ENCODE data around the gene ZNF496. TPM values are rescaled to one million over a fixed set of nuclear protein-coding genes. Genes with fewer than 3 reads are reported as not detected.

The ZNF496 gene
- total and polyA plus RNA-seq, 2 of the 13 experiments (the other 11 are each of a cell fraction or from before 2014, with no cell fraction given), result 14.8 to 18.6 TPM

DNA sequence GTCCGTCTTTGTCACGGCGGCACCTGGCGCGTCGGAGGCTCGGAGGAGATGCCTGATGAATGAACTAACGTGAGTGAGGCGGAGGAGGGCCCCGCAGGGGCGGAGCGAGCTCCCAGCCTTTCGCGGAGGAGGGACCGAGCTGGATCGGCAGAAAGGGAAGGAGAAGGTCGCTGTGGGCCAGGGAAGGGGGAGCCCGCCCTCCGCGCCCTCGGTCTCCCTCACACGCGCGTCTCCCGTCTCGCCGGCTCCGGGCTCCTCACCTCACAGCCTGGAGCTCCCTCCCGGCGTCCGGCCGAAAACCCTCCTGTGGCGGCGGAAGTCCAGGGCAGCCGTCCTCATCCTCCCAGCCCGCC lies 519 bp downstream of the ZNF496 start (continued):
- TF ChIP-seq, protein P1, sequence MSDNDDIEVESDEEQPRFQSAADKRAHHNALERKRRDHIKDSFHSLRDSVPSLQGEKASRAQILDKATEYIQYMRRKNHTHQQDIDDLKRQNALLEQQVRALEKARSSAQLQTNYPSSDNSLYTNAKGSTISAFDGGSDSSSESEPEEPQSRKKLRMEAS (IDR thresholded peaks at IDR 0.05), result peak; percentile 12; the same call in 1 of the 2 replicates
- TF ChIP-seq ZNF567 (CRISPR knock-in tag; IDR thresholded peaks at IDR 0.05; ENCODE audit: borderline replicate concordance) (no peak), TARDBP (CRISPR knock-in tag; IDR thresholded peaks at IDR 0.05) (no peak), KLF16 (CRISPR knock-in tag; IDR thresholded peaks at IDR 0.05) (0 out of 4 replicates have a peak, but pooled peaks of 1 of the 2 experiments have one; percentile 32), ZNF331 (CRISPR knock-in tag; IDR thresholded peaks at IDR 0.05) (no peak), ZNF747 (CRISPR knock-in tag; IDR thresholded peaks at IDR 0.05; ENCODE audit: borderline replicate concordance) (no peak; the same call in 1 of the 2 replicates), ZNF598 (CRISPR knock-in tag; IDR thresholded peaks at IDR 0.05; ENCODE audit: borderline replicate concordance) (no peak), ZNF160 (CRISPR knock-in tag; IDR thresholded peaks at IDR 0.05) (no peak), TAF1 (CRISPR knock-in tag; IDR thresholded peaks at IDR 0.05) (peak; percentile 37), RARG (CRISPR knock-in tag; IDR thresholded peaks at IDR 0.05; ENCODE audit: low read depth) (no peak), SOX5 (CRISPR knock-in tag; IDR thresholded peaks at IDR 0.05; ENCODE audit: borderline replicate concordance) (peak; percentile 10; the same call in 1 of the 2 replicates), MLLT10 (CRISPR knock-in tag; IDR thresholded peaks at IDR 0.05) (no peak), THAP11 (CRISPR knock-in tag; IDR thresholded peaks at IDR 0.05) (no peak), ZNF768 (CRISPR knock-in tag; IDR thresholded peaks at IDR 0.05) (no peak), POLR2G (IDR thresholded peaks at IDR 0.05; ENCODE audit: low read depth, low read length) (peak; percentile 71), ZKSCAN8 (CRISPR knock-in tag; IDR thresholded peaks at IDR 0.05; ENCODE audit: borderline replicate concordance) (no peak), PCBP1 (IDR thresholded peaks at IDR 0.05; ENCODE audit: borderline replicate concordance, low read depth, low read length) (no peak), HOXA3 (CRISPR knock-in tag; IDR thresholded peaks at IDR 0.05) (no peak)
- TF ChIP-seq, protein P2, sequence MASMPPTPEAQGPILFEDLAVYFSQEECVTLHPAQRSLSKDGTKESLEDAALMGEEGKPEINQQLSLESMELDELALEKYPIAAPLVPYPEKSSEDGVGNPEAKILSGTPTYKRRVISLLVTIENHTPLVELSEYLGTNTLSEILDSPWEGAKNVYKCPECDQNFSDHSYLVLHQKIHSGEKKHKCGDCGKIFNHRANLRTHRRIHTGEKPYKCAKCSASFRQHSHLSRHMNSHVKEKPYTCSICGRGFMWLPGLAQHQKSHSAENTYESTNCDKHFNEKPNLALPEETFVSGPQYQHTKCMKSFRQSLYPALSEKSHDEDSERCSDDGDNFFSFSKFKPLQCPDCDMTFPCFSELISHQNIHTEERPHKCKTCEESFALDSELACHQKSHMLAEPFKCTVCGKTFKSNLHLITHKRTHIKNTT (CRISPR knock-in tag; IDR thresholded peaks at IDR 0.05), result no peak
- TF ChIP-seq, protein P3, sequence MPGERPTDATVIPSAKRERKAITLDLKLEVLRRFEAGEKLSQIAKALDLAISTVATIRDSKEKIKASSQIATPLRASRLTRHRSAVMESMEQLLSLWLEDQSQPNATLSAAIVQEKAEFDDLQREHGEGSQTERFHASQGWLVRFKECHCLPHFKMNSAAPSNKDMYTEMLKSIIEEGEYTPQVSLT (CRISPR knock-in tag; IDR thresholded peaks at IDR 0.05; ENCODE audit: borderline replicate concordance, low read depth), result no peak
- TF ChIP-seq, protein P4, sequence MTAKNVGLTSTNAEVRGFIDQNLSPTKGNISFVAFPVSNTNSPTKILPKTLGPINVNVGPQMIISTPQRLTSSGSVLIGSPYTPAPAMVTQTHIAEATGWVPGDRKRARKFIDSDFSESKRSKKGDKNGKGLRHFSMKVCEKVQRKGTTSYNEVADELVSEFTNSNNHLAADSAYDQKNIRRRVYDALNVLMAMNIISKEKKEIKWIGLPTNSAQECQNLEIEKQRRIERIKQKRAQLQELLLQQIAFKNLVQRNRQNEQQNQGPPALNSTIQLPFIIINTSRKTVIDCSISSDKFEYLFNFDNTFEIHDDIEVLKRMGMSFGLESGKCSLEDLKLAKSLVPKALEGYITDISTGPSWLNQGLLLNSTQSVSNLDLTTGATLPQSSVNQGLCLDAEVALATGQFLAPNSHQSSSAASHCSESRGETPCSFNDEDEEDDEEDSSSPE (CRISPR knock-in tag; IDR thresholded peaks at IDR 0.05), result peak; percentile 22; the same call in 1 of the 2 replicates
- TF ChIP-seq, protein P5, sequence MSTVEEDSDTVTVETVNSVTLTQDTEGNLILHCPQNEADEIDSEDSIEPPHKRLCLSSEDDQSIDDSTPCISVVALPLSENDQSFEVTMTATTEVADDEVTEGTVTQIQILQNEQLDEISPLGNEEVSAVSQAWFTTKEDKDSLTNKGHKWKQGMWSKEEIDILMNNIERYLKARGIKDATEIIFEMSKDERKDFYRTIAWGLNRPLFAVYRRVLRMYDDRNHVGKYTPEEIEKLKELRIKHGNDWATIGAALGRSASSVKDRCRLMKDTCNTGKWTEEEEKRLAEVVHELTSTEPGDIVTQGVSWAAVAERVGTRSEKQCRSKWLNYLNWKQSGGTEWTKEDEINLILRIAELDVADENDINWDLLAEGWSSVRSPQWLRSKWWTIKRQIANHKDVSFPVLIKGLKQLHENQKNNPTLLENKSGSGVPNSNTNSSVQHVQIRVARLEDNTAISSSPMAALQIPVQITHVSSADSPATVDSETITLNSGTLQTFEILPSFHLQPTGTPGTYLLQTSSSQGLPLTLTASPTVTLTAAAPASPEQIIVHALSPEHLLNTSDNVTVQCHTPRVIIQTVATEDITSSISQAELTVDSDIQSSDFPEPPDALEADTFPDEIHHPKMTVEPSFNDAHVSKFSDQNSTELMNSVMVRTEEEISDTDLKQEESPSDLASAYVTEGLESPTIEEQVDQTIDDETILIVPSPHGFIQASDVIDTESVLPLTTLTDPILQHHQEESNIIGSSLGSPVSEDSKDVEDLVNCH (CRISPR knock-in tag; IDR thresholded peaks at IDR 0.05), result no peak
- TF ChIP-seq, protein P6, sequence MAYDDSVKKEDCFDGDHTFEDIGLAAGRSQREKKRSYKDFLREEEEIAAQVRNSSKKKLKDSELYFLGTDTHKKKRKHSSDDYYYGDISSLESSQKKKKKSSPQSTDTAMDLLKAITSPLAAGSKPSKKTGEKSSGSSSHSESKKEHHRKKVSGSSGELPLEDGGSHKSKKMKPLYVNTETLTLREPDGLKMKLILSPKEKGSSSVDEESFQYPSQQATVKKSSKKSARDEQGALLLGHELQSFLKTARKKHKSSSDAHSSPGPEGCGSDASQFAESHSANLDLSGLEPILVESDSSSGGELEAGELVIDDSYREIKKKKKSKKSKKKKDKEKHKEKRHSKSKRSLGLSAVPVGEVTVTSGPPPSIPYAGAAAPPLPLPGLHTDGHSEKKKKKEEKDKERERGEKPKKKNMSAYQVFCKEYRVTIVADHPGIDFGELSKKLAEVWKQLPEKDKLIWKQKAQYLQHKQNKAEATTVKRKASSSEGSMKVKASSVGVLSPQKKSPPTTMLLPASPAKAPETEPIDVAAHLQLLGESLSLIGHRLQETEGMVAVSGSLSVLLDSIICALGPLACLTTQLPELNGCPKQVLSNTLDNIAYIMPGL (CRISPR knock-in tag; IDR thresholded peaks at IDR 0.05; ENCODE audit: borderline replicate concordance in 1 of 2, low read depth in 1 of 2), result peak in 1 of 2 experiments; percentile 48; a peak in 1 of 4 replicates
